DOHH2 (cell line): Measurements from ENCODE around the gene COL18A1.
"Not testable (repeated sequence)": the region's sequence is repeated elsewhere in the genome, so short reads cannot be mapped to it uniquely, and the experiment has no call there.

Source experiments
- EZH2phosphoT487 ChIP-seq: fragments of 200-600 bp; sonication (generic); IDR thresholded peaks from 2 replicates; pipeline ENCODE4 v1.6.1; 2017; ENCODE audit warnings: borderline replicate concordance, mild to moderate bottlenecking, antibody characterized with exemption, low read length, moderate library complexity, mixed read lengths
- TF ChIP-seq, protein P1 (sequence below): fragments of 200-600 bp; sonication (generic); IDR thresholded peaks from one replicate; pipeline ENCODE4 v1.5.1; 2014; ENCODE audit warnings: antibody characterized with exemption, mild to moderate bottlenecking, low read depth, low read length; ENCODE audit not compliant: poor library complexity, severe bottlenecking

DNA sequence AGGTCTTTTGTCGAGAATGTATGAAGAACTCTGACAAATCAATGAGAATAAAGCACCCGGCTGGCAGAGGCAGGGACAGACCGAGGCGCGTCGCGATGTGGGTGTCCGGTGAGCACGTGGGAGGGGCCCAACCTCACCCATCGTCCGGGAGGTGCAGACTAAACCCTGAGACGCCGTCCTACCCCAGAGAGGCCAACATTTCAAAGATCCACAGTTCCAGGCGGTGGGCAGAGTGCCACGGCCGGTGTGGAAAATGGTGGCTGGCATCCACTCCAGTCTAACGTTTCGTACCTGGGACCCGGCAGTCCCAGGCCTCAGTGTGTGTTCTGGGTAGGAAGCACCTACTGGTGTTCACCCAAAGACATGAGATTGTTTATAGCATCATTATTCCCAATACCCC lies 41.7 kb upstream of the COL18A1 start:
- TF ChIP-seq, protein P1, sequence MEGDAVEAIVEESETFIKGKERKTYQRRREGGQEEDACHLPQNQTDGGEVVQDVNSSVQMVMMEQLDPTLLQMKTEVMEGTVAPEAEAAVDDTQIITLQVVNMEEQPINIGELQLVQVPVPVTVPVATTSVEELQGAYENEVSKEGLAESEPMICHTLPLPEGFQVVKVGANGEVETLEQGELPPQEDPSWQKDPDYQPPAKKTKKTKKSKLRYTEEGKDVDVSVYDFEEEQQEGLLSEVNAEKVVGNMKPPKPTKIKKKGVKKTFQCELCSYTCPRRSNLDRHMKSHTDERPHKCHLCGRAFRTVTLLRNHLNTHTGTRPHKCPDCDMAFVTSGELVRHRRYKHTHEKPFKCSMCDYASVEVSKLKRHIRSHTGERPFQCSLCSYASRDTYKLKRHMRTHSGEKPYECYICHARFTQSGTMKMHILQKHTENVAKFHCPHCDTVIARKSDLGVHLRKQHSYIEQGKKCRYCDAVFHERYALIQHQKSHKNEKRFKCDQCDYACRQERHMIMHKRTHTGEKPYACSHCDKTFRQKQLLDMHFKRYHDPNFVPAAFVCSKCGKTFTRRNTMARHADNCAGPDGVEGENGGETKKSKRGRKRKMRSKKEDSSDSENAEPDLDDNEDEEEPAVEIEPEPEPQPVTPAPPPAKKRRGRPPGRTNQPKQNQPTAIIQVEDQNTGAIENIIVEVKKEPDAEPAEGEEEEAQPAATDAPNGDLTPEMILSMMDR, result not testable (repeated sequence)
- not testable (repeated sequence) for TF ChIP-seq EZH2phosphoT487
